BE2C (cell line): ENCODE results near the gene ASPN.

Experiments used
- DNase-seq: peaks from one replicate; pipeline ENCODE4 v3.0.0-alpha.2; 2020
- H3K27me3 ChIP-seq: fragments of 250-450 bp; sonication (Bioruptor Pico); 2 replicates; pipeline ENCODE4 v1.5.1; 2020; ENCODE audit warnings: mild to moderate bottlenecking
- H3K36me3 ChIP-seq: fragments of 250-450 bp; sonication (Bioruptor Pico); 2 replicates; pipeline ENCODE4 v1.5.1; 2020; ENCODE audit warnings: mild to moderate bottlenecking
- H3K4me1 ChIP-seq: fragments of 250-450 bp; sonication (Bioruptor Pico); 2 replicates; pipeline ENCODE4 v1.5.1; 2020
- H3K4me3 ChIP-seq: 2 replicates; pipeline ENCODE4 v1.5.1; 2011; ENCODE audit warnings: low read depth, low read length
- H3K9me3 ChIP-seq: fragments of 250-450 bp; sonication (Bioruptor Pico); 2 replicates; pipeline ENCODE4 v1.5.1; 2020
- TF ChIP-seq, protein P1 (sequence below): IDR thresholded peaks from 2 replicates; pipeline ENCODE4 v1.5.1; 2012; ENCODE audit warnings: mild to moderate bottlenecking, low read depth, low read length

The ASPN gene

DNA sequence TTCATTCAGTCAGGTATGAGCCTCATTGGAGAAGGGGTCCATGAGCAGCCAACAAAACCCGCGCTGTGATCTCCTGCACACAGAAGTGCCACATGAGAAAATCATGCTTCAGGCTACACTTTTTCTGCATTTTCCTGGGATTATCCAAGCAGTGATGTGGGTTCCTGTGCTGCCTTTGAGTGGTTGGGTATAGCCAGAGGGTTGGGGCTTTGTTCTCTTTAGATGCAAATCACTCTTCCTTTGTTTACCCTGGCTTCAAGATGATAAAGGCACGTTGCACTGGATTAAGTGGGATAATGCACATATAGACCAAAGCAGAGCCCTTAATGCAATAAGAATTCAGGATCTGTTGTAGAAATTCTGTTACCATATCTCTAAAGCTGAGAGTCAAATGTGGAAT, 34.7 kb upstream of the ASPN start:
- Histone ChIP-seq H3K36me3 (no peaks in the 10 kb centered on the region), H3K27me3 (no peaks in the 10 kb centered on the region), H3K4me3 (no peak overlapping the region), H3K9me3 (no peaks in the 10 kb centered on the region), H3K4me1 (no peaks in the 10 kb centered on the region)
- DNase-seq: no peak
- TF ChIP-seq, protein P1, sequence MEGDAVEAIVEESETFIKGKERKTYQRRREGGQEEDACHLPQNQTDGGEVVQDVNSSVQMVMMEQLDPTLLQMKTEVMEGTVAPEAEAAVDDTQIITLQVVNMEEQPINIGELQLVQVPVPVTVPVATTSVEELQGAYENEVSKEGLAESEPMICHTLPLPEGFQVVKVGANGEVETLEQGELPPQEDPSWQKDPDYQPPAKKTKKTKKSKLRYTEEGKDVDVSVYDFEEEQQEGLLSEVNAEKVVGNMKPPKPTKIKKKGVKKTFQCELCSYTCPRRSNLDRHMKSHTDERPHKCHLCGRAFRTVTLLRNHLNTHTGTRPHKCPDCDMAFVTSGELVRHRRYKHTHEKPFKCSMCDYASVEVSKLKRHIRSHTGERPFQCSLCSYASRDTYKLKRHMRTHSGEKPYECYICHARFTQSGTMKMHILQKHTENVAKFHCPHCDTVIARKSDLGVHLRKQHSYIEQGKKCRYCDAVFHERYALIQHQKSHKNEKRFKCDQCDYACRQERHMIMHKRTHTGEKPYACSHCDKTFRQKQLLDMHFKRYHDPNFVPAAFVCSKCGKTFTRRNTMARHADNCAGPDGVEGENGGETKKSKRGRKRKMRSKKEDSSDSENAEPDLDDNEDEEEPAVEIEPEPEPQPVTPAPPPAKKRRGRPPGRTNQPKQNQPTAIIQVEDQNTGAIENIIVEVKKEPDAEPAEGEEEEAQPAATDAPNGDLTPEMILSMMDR: no peak

DNA sequence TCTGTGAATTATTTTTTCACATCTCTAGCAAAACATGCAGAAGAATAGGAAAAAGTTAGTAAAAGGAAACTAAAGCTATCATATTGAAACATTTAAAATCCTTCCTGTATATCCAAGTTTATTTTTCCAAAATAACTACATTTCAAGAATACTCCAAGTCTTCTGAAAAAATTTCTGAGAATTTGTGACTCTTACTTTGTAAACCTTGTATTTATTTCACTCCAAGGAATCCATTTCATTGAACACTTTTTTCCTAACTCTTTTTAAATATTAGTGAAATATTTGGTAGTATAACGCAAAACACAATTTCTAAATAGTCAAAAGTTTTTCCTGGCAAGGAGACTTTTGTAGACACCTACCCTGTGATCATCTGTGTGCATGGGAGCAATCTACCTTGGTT, 34.2 kb upstream of the ASPN start:
- Histone ChIP-seq H3K36me3 (no peaks in the 10 kb centered on the region), H3K9me3 (no peaks in the 10 kb centered on the region), H3K4me1 (no peaks in the 10 kb centered on the region), H3K27me3 (no peaks in the 10 kb centered on the region), H3K4me3 (no peak overlapping the region)
- no peak for DNase-seq
- TF ChIP-seq, protein P1: no peak

DNA sequence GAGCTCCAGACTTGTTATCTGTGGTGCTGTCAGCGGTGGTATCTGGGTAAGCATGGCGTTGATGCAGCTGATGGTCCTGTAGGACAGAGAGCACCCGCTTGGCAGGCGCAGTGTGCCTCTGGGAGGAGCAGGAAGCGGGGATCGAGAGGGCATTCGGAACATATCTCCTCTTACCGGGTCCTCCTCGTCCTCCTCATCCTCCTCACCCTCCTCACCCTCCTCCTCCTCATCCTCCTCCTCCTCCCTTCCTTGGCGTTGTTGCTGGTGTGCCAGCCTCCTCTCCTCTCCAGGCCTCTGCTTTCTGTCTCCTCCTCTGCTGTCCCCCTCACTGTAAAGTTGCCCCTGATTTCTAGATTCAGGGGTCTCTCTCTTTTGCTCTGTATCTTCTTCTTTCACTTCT, 32.3 kb upstream of the ASPN start:
- TF ChIP-seq, protein P1: no peak
- Histone ChIP-seq H3K9me3 (no peaks in the 10 kb centered on the region), H3K36me3 (no peaks in the 10 kb centered on the region), H3K4me3 (no peak overlapping the region), H3K27me3 (no peaks in the 10 kb centered on the region), H3K4me1 (no peaks in the 10 kb centered on the region)
- no peak for DNase-seq

DNA sequence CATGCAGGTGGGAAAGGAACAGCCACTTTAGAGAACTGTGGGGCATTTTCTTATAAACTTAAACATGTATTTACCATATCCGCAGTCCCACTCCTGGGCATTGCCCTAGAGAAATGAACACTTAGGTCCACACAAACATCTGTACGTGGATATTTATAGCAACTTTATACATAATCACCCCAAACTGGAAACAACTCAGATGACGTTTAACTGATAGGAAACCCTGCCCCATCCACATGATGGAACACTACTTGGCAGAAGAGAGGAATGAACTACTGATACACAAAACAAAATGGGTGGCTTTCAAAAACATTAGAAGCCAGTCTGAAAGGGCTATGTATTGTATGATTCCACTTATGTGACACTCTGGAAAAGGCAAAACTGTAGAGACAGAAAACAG, 31.0 kb upstream of the ASPN start:
- H3K9me3 ChIP-seq: no peaks in the 10 kb centered on the region
- TF ChIP-seq, protein P1: no peak
- no peaks in the 10 kb centered on the region for H3K36me3 ChIP-seq
- H3K27me3 ChIP-seq: no peaks in the 10 kb centered on the region
- no peaks in the 10 kb centered on the region for H3K4me1 ChIP-seq
- no peak for DNase-seq
- no peak overlapping the region for H3K4me3 ChIP-seq

DNA sequence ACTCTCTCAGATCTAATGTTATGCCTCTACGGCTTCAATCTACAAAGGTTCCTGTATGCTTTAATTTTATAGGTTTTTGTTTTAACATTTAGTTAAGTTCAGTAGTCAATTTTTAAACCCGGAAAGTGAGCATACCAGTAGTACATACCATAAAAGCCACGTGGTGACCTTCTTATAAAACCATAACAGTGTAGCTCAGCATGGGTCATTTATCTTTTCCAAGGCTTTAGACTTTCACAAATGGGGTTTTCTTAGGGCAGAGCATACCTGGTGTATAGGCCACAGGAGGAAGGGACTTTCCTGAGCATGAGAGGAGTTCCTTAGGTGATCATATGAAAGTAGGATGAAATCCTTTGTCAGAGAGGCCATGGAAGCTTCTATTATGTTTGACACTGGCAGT, 30.3 kb upstream of the ASPN start:
- no peaks in the 10 kb centered on the region for H3K4me1 ChIP-seq
- H3K27me3 ChIP-seq: no peaks in the 10 kb centered on the region
- no peaks in the 10 kb centered on the region for H3K36me3 ChIP-seq
- no peak overlapping the region for H3K4me3 ChIP-seq
- H3K9me3 ChIP-seq: no peaks in the 10 kb centered on the region
- DNase-seq: no peak
- TF ChIP-seq, protein P1: no peak

DNA sequence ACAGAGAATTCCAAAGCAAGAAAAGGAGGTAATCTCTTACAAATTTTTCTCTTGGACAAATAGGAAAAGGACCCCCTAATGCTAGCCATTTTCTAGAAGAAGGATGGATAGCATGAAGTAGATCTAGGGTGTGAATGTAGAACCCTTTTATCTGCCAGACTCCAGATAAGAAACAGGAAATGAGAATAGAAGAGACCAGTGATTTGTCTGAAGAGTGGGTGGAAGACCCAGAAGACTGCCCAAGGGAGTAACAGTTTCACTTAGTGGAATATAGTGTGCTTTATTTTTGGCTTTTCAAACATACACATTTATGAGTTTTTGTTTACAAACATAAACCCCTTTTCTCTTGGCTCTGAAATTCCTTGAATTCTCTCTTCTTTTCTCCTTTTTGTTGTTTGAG, 28.4 kb upstream of the ASPN start:
- H3K27me3 ChIP-seq: no peaks in the 10 kb centered on the region
- H3K9me3 ChIP-seq: no peaks in the 10 kb centered on the region
- H3K4me1 ChIP-seq: no peaks in the 10 kb centered on the region
- TF ChIP-seq, protein P1: no peak
- H3K36me3 ChIP-seq: no peaks in the 10 kb centered on the region
- H3K4me3 ChIP-seq: no peak overlapping the region
- DNase-seq: no peak
